GM10266 (cell line): ENCODE measurements around the gene SNX19.

Source experiments
- DNase-seq: peaks from one replicate; pipeline ENCODE4 v3.0.0; 2012; ENCODE audit errors: extremely low spot score
- TF ChIP-seq, protein P1 (sequence below): IDR thresholded peaks from 2 replicates; pipeline ENCODE4 v1.5.1; 2012; ENCODE audit warnings: mild to moderate bottlenecking, low read depth; ENCODE audit not compliant: control insufficient read depth, insufficient read depth; ENCODE audit errors: missing control alignments

Gene SNX19

DNA sequence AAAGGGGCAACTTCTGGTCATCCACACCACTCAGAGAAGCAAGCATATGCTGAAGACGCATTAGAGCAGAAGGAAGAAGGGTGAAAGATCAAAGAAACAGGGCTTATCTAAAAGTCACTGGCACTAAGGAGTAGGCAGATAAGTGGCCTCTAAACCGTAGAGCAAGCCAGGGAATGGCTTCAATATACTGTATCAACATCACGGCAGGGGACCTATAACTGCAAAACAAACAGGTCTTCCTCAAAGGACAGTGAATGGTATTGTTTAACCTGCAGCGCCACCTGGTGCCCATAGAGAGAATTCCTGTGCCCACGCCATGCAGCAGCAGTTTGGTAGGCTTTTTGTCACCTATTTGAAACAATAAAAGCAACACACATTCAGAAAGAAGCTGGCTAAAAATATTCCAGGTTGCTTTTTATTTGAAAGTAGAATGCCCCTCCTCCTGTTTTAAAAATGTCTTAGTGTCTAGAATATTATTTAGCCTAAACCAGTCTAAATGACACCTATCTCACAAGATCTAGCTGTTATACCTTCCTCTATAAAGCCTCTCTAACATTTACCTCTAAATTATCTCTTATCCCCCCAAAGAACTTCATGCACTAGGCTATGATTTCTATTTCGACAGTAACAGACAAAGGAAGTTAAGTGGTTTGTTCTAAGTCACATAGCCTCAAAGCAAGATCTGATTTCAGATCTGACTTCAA is 21.8 kb downstream of the SNX19 start:
- DNase-seq, result peak; percentile 43
- TF ChIP-seq, protein P1, sequence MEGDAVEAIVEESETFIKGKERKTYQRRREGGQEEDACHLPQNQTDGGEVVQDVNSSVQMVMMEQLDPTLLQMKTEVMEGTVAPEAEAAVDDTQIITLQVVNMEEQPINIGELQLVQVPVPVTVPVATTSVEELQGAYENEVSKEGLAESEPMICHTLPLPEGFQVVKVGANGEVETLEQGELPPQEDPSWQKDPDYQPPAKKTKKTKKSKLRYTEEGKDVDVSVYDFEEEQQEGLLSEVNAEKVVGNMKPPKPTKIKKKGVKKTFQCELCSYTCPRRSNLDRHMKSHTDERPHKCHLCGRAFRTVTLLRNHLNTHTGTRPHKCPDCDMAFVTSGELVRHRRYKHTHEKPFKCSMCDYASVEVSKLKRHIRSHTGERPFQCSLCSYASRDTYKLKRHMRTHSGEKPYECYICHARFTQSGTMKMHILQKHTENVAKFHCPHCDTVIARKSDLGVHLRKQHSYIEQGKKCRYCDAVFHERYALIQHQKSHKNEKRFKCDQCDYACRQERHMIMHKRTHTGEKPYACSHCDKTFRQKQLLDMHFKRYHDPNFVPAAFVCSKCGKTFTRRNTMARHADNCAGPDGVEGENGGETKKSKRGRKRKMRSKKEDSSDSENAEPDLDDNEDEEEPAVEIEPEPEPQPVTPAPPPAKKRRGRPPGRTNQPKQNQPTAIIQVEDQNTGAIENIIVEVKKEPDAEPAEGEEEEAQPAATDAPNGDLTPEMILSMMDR, result peak; percentile 82

DNA sequence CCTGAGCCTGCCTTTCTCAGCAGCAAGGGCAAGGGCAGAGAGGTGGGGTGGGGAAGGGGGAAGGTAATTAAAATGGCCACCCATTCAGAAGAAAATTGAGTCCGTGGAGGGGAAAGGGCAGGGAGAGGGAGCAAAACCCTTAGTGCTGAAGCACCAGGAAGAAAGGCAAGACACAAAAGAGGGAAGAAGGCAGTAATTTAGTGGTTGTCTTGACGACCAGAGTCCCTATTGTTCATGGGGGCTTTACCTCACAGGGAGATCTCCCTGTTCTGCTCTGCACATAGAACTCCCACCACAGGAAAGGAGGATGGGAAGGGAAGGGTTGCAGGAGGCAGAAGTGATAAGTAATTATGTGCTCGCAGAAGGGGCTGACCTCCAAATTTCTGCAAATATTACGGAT is 23.4 kb downstream of the SNX19 start:
- TF ChIP-seq, protein P1, result no peak
- no peak for DNase-seq

DNA sequence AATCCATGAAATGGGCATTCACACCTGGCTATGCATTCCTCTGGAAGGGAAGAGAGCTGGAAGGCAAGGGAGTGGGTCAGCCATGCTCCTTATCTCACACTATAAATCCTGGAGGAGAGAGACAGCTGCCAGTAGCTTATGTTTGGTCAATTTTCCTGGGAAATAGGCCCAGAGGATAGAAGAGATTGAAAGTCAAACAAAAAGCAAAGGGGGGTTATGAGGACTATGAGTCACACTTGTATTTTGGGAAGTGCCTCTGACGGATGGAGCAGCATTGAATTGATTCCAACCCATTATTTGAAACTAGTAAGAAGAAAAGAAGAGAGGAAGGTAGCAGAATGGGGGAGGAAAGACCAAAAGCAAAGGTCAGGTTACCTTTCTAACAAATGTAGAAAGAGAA is 25.0 kb downstream of the SNX19 start:
- TF ChIP-seq, protein P1, result no peak
- no peak for DNase-seq

DNA sequence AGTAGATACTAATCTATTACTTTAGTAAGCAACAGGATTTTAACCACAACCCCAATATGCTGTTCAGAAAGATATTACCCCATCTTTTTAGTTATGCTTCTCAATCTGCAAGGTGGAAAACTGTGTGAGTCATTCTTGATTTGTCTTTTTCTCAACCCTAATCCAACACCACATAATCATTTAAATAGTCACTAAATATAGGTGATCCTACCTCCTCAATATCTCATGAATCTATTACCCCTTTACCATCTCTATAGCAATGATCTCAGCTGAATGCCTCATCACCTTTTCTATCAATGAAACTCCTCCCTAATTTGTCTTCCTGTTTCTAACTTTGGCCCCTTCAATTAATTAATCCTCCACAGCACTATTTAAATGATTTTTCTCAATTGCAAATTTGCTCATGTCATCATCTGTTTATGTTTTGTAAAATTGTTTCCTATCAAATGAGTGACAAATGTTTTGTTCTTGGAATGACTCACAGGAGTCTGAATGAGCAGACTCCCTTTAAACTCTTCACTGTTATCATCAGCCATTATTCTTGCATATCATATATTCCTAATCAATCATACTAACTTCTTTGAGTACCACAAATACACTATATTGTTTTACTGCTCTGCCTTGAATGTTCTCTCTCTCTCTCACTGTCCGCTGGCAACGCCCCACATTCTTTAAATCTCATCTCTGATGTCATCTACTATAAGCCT is 26.1 kb downstream of the SNX19 start:
- TF ChIP-seq, protein P1, result no peak

DNA sequence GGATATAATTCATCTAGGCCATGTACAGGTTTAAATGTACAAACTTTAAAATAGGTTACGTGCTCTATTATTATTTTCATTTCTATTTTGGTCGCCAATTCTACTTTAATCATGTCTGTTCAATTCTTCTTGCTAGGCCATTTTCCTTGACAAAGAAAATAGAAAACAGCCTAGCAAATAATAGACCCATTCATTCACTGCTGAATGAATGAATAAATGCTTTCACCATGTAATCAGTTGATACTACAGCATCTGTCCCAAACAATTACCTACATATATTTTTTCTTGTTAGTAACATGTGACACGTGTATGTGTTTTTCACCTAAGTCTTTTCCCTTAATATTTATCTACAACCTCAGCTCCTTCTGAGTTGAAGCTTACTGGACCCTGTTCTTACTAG is 27.5 kb downstream of the SNX19 start:
- TF ChIP-seq, protein P1, result no peak

More for the DNA sequence above, 26.1 kb downstream of the SNX19 start:
- DNase-seq, result no peak

DNA sequence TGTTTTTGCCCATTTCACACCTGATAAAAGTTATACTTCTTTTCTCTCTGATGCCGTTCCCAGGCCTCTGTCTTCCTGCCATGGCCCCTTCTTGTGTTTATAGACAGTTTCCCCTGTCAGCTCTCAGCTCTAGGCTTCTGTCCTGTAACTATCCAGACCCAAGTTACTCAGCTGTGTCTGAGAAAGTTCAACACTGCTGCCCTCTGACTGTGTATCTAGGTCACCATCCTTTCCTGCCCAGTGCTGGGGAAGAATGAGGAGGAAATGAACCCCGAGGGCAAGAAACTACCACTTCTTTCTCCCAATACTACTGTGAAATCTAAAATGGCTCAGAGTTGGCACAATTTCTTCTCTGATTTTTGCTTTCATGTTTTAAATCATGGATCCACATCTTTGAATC is 29.6 kb downstream of the SNX19 start:
- DNase-seq, result no peak

More for the DNA sequence above, 27.5 kb downstream of the SNX19 start:
- no peak for DNase-seq

More for the DNA sequence above, 29.6 kb downstream of the SNX19 start:
- TF ChIP-seq, protein P1, result no peak
